Liver (tissue), 9 donors: Measurements from ENCODE around the gene EZH1. TPM values are rescaled to one million over a fixed set of nuclear protein-coding genes. Genes with fewer than 3 reads are reported as not detected.
A peak's percentile ranks its signal among the peaks of the same experiment; 100 is the strongest.

Experiments
- DNase-seq: peaks from one replicate; pipeline ENCODE4 v3.0.0-alpha.2; 2017; ENCODE audit warnings: low spot score
- H3K27ac ChIP-seq, 2 donors: one replicate each; pipeline ENCODE4 v1.7.0; 2013; ENCODE audit warnings: inconsistent platforms in 2 of 2, low read length in 2 of 2, control low read depth in 1 of 2, low read depth in 1 of 2, mild to moderate bottlenecking in 1 of 2
- H3K27me3 ChIP-seq, 4 donors: one replicate each; pipeline versions ENCODE4 v1.6.1 to v1.7.0; 2013; ENCODE audit warnings: low read length in 3 of 4, inconsistent platforms in 1 of 4, mild to moderate bottlenecking in 1 of 4, moderate library complexity in 1 of 4; ENCODE audit not compliant: control insufficient read depth in 4 of 4, insufficient read depth in 4 of 4
- H3K36me3 ChIP-seq, 4 donors: one replicate each; pipeline versions ENCODE4 v1.6.1 to v1.7.0; 2013; ENCODE audit warnings: low read length in 3 of 4, mild to moderate bottlenecking in 3 of 4, low read depth in 1 of 4, moderate library complexity in 1 of 4; ENCODE audit not compliant: control insufficient read depth in 4 of 4, insufficient read depth in 3 of 4
- H3K4me1 ChIP-seq, 4 donors: one replicate each; pipeline versions ENCODE4 v1.6.1 to v1.7.0; 2013; ENCODE audit warnings: low read length in 3 of 4, mild to moderate bottlenecking in 3 of 4, moderate library complexity in 1 of 4; ENCODE audit not compliant: control insufficient read depth in 4 of 4, insufficient read depth in 4 of 4
- H3K4me3 ChIP-seq, 3 donors: one replicate each; pipeline versions ENCODE4 v1.6.1 to v1.7.0; 2013; ENCODE audit warnings: low read length in 3 of 3, control low read depth in 1 of 3, low read depth in 1 of 3, mild to moderate bottlenecking in 1 of 3
- H3K9ac ChIP-seq, 2 donors: one replicate each; pipeline ENCODE4 v1.7.0; 2013; ENCODE audit warnings: low read length in 2 of 2, mild to moderate bottlenecking in 2 of 2, moderate library complexity in 2 of 2, control low read depth in 1 of 2, low read depth in 1 of 2
- H3K9me3 ChIP-seq, 4 donors: one replicate each; pipeline versions ENCODE4 v1.6.1 to v1.7.0; 2013; ENCODE audit warnings: low read length in 3 of 4; ENCODE audit not compliant: control insufficient read depth in 4 of 4
- ATF3 ChIP-seq: IDR thresholded peaks from 2 replicates; pipeline ENCODE4 v1.6.1; 2016; ENCODE audit warnings: antibody characterized with exemption
- EGR1 ChIP-seq, 2 donors: IDR thresholded peaks; 2 replicates each; pipeline ENCODE4 v1.6.1; 2016 to 2018; ENCODE audit warnings: antibody characterized with exemption in 2 of 2, low read depth in 2 of 2
- FOXA1 ChIP-seq: IDR thresholded peaks from 2 replicates; pipeline ENCODE4 v1.6.1; 2016; ENCODE audit warnings: antibody characterized with exemption
- FOXA2 ChIP-seq: IDR thresholded peaks from 2 replicates; pipeline ENCODE4 v1.6.1; 2016; ENCODE audit warnings: antibody characterized with exemption
- GABPA ChIP-seq, 2 donors: IDR thresholded peaks in 1 of 2; conservative IDR thresholded peaks in 1 of 2; 2 replicates each; pipeline ENCODE4 v1.6.1; 2016; ENCODE audit warnings: antibody characterized with exemption in 2 of 2, mild to moderate bottlenecking in 1 of 2, moderate library complexity in 1 of 2
- HNF4A ChIP-seq, 2 donors: conservative IDR thresholded peaks; 2 replicates each; pipeline ENCODE4 v1.6.1; 2016; ENCODE audit warnings: antibody characterized with exemption in 2 of 2, mild to moderate bottlenecking in 2 of 2
- HNF4G ChIP-seq: IDR thresholded peaks from 2 replicates; pipeline ENCODE4 v1.6.1; 2016; ENCODE audit warnings: antibody characterized with exemption
- JUND ChIP-seq, 2 donors: IDR thresholded peaks; 2 replicates each; pipeline ENCODE4 v1.6.1; 2016; ENCODE audit warnings: antibody characterized with exemption in 2 of 2
- MAX ChIP-seq: IDR thresholded peaks from 2 replicates; pipeline ENCODE4 v1.6.1; 2016; ENCODE audit warnings: antibody characterized with exemption
- NR2F2 ChIP-seq: IDR thresholded peaks from 2 replicates; pipeline ENCODE4 v1.6.1; 2016; ENCODE audit warnings: antibody characterized with exemption
- RAD21 ChIP-seq, 2 donors: IDR thresholded peaks; 2 replicates each; pipeline ENCODE4 v1.6.1; 2016; ENCODE audit warnings: antibody characterized with exemption in 2 of 2, mild to moderate bottlenecking in 2 of 2
- REST ChIP-seq: IDR thresholded peaks from 2 replicates; pipeline ENCODE4 v1.6.1; 2016; ENCODE audit warnings: antibody characterized with exemption, mild to moderate bottlenecking
- RXRA ChIP-seq, 2 donors: IDR thresholded peaks; 2 replicates each; pipeline ENCODE4 v1.6.1; 2017 to 2018; ENCODE audit warnings: antibody characterized with exemption in 2 of 2, mild to moderate bottlenecking in 1 of 2
- SP1 ChIP-seq: IDR thresholded peaks from 2 replicates; pipeline ENCODE4 v1.6.1; 2018; ENCODE audit warnings: antibody characterized with exemption, mild to moderate bottlenecking
- TAF1 ChIP-seq: conservative IDR thresholded peaks from 2 replicates; pipeline ENCODE4 v1.6.1; 2016; ENCODE audit warnings: antibody characterized with exemption, mild to moderate bottlenecking
- YY1 ChIP-seq: IDR thresholded peaks from 2 replicates; pipeline ENCODE4 v1.6.1; 2016; ENCODE audit warnings: antibody characterized with exemption, mild to moderate bottlenecking
- WGBS: extraction: QIAGEN DNeasy Blood & Tissue Kit; methylation state at CpG from one replicate; pipeline ENCODE4 v1.1.7; 2013; 5-methylcytosine and 5-hydroxymethylcytosine counted together
- polyA plus RNA-seq, 2 donors: library from polyadenylated mRNA; stranded (reverse) in 1 of 2; unstranded in 1 of 2; fragments of 200-250 nt in 1 of 2; fragments of >200 nt in 1 of 2; fragmentation: Nextera tagmentation in 1 of 2; extraction: Ambion mirVana in 1 of 2; gene quantifications; one replicate each; pipeline versions ENCODE4 v1.2.1 to v1.2.3, GENCODE V29; 2013 to 2015
- total RNA-seq, 2 donors: library from RNA; depleted of rRNA; stranded (reverse); fragments of >200 nt; gene quantifications; one replicate each; pipeline ENCODE4 v1.2.3, GENCODE V29; 2014
- TF ChIP-seq, protein P1 (sequence below): fragments of 150-350 bp; IDR thresholded peaks from 2 replicates; pipeline ENCODE4 v1.5.1; 2017; ENCODE audit warnings: improper control_type of control experiment, low read depth, low read length; ENCODE audit not compliant: missing input control
- TF ChIP-seq, protein P2 (sequence below): IDR thresholded peaks from 2 replicates; pipeline ENCODE4 v1.6.1; 2016; ENCODE audit warnings: antibody characterized with exemption
- donor health status: healthy.
- donor health status: healthy.
- donor health status: healthy.
- donor health status: healthy.
- donor health status: healthy.

Gene EZH1
- total and polyA plus RNA-seq, 4 donors: 4.3 to 18.3 (median 10.9) TPM

DNA sequence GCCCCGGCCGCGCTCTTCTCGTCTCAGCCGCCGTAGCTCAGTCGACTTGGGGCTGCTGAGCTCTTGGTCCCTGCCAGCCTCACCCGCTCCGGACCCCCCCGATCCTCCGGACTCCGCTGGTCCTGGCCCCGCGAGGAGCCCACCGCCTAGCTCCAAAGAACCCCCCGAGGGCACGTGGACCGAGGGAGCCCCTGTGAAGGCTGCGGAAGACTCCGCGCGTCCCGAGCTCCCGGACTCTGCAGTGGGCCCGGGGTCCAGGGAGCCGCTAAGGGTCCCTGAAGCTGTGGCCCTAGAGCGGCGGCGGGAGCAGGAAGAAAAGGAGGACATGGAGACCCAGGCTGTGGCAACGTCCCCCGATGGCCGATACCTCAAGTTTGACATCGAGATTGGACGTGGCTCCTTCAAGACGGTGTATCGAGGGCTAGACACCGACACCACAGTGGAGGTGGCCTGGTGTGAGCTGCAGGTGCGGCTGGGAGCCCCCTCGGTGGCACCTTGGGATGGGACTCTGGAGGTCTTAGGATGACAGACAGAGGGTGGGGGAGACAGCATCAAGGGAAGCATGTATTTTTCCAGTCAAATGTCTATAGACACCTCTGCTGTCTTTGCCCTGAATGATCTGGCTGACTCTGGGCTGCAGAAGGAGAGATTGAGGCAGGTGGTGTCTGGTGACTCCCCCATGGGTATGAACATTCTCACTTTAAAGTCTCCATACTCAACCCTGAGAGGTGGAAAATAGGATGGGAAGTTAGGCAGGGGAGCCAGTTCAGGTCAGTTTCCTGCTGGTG is 36.2 kb upstream of the EZH1 start:
- Histone ChIP-seq H3K27ac (no peak overlapping the region), H3K9me3 (no peaks in the 10 kb centered on the region), H3K27me3 (peaks cover 0 to 6% (median 0%) of the 10 kb centered on the region in 4 donors), H3K9ac (no peak overlapping the region), H3K4me3 (peak overlapping the region in 1 of 3 donors; percentile 40), H3K4me1 (peaks cover 4 to 16% (median 10%) of the 10 kb centered on the region in 4 donors), H3K36me3 (peaks cover 2 to 31% (median 14%) of the 10 kb centered on the region in 4 donors)
- WGBS: 5% methylated on average over 39 of the region's 39 CpGs
- no peak for DNase-seq
- TF ChIP-seq RXRA (IDR thresholded peaks at IDR 0.05) (no peak), FOXA2 (no peak), YY1 (no peak), RAD21 (IDR thresholded peaks at IDR 0.05) (no peak), REST (no peak), JUND (IDR thresholded peaks at IDR 0.05) (no peak), MAX (no peak), GABPA (IDR thresholded peaks at IDR 0.05 in 1 of 2, conservative IDR thresholded peaks at IDR 0.05 in 1 of 2) (no peak), FOXA1 (no peak), HNF4A (conservative IDR thresholded peaks at IDR 0.05) (no peak), ATF3 (no peak), SP1 (no peak), NR2F2 (no peak), TAF1 (no peak), HNF4G (no peak), EGR1 (IDR thresholded peaks at IDR 0.05; ENCODE audit: low read depth in 2 of 2) (no peak)
- TF ChIP-seq, protein P1, sequence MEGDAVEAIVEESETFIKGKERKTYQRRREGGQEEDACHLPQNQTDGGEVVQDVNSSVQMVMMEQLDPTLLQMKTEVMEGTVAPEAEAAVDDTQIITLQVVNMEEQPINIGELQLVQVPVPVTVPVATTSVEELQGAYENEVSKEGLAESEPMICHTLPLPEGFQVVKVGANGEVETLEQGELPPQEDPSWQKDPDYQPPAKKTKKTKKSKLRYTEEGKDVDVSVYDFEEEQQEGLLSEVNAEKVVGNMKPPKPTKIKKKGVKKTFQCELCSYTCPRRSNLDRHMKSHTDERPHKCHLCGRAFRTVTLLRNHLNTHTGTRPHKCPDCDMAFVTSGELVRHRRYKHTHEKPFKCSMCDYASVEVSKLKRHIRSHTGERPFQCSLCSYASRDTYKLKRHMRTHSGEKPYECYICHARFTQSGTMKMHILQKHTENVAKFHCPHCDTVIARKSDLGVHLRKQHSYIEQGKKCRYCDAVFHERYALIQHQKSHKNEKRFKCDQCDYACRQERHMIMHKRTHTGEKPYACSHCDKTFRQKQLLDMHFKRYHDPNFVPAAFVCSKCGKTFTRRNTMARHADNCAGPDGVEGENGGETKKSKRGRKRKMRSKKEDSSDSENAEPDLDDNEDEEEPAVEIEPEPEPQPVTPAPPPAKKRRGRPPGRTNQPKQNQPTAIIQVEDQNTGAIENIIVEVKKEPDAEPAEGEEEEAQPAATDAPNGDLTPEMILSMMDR: no peak
- TF ChIP-seq, protein P2, sequence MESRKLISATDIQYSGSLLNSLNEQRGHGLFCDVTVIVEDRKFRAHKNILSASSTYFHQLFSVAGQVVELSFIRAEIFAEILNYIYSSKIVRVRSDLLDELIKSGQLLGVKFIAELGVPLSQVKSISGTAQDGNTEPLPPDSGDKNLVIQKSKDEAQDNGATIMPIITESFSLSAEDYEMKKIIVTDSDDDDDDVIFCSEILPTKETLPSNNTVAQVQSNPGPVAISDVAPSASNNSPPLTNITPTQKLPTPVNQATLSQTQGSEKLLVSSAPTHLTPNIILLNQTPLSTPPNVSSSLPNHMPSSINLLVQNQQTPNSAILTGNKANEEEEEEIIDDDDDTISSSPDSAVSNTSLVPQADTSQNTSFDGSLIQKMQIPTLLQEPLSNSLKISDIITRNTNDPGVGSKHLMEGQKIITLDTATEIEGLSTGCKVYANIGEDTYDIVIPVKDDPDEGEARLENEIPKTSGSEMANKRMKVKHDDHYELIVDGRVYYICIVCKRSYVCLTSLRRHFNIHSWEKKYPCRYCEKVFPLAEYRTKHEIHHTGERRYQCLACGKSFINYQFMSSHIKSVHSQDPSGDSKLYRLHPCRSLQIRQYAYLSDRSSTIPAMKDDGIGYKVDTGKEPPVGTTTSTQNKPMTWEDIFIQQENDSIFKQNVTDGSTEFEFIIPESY: no peak
